Spleen (tissue), 7 donors: ENCODE data around the gene YPEL2.

ENCODE experiments used
- CTCF ChIP-seq, 11 experiments: fragments of 200-600 bp in 7 of 11; fragments of 450-650 bp in 4 of 11; sonication (generic) in 4 of 11; IDR thresholded peaks in 8 of 11; conservative IDR thresholded peaks in 3 of 11; 1 replicate in 7 of 11; 2 replicates in 4 of 11; pipeline versions ENCODE4 v1.4.0 to v1.8.0; 2016 to 2021; ENCODE audit warnings: antibody characterized with exemption in 11 of 11, inconsistent platforms in 4 of 11, mild to moderate bottlenecking in 1 of 11
- POLR2A ChIP-seq, 3 donors: fragments of 450-650 bp; IDR thresholded peaks; one replicate each; pipeline ENCODE4 v1.5.1; 2017; ENCODE audit warnings: antibody characterized with exemption in 3 of 3, mild to moderate bottlenecking in 1 of 3
- POLR2AphosphoS5 ChIP-seq, 3 donors: sonication (generic); formaldehyde crosslinking; IDR thresholded peaks; one replicate each; pipeline ENCODE4 v1.5.1; 2017; ENCODE audit warnings: antibody characterized with exemption in 3 of 3
- donor health status: DM: no; HTN: no; CAD: no; lungs with moderate emphysema.
- donor health status: DM: no; HTN: no; CAD: no.
- donor health status: DM: no; HTN: no; CAD: no.

GRCh38 chr17:59346341-59346740 lies 14.9 kb downstream of the YPEL2 start:
- TF ChIP-seq POLR2A (IDR thresholded peaks at IDR 0.05) (no peak), CTCF (IDR thresholded peaks at IDR 0.05 in 8 of 11, conservative IDR thresholded peaks at IDR 0.05 in 3 of 11) (no peak), POLR2AphosphoS5 (IDR thresholded peaks at IDR 0.05) (no peak)
